HG02588 (cell line): Measurements from ENCODE around the gene DNMT1.

Experiments
- ATAC-seq: cut with Tn5 transposase; IDR thresholded peaks from one replicate; pipeline ENCODE4 v1.9.1; 2021; ENCODE audit warnings: mild to moderate bottlenecking, moderate library complexity; ENCODE audit not compliant: unreplicated experiment

The DNMT1 gene

DNA sequence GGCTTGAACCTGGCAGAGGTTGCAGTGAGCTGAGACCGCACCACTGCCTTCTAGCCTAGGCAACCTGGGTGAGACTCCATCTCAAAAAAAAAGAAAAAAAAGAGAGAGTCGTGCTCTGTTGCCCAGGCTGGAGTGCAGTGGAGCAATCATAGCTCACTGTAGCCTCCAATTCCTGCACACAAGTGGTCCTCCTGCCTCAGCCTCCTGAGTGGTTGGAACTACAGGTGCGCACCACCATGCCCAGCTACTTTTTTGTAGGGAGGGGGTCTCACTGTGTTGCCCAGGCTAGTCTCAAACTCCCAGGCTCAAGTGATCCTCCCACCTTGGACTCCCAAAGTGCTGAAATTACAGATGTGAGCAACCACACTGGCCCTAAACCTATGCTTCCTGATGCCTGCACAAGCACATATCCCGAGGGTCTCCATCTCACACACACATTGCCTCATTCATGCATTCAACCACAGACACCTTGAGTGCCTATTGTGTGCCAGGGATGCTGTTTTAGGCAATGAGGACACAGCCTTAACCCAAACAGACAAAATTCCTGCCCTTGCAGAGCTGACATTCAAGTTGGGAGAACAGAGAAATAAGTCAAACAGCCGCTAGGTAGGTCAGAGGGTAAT is 94.5 kb downstream of the DNMT1 start:
- no peak for ATAC-seq

DNA sequence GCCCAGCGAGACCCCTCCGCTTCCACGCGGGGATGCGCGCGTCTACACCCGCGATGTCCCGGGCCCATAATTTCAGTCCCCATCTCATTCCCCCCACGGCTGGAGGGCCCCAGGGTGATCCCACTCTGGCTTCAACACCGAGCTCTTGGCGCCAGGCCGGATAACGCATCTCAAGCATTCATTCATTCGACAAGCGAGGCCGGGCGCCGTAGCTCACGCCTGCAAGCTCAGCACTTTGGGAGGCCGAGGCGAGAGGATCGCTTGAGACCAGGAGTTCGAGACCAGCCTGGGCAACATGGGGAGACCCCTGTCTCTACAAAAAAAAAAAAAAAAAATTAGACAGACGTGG is 98.2 kb downstream of the DNMT1 start:
- no peak for ATAC-seq

DNA sequence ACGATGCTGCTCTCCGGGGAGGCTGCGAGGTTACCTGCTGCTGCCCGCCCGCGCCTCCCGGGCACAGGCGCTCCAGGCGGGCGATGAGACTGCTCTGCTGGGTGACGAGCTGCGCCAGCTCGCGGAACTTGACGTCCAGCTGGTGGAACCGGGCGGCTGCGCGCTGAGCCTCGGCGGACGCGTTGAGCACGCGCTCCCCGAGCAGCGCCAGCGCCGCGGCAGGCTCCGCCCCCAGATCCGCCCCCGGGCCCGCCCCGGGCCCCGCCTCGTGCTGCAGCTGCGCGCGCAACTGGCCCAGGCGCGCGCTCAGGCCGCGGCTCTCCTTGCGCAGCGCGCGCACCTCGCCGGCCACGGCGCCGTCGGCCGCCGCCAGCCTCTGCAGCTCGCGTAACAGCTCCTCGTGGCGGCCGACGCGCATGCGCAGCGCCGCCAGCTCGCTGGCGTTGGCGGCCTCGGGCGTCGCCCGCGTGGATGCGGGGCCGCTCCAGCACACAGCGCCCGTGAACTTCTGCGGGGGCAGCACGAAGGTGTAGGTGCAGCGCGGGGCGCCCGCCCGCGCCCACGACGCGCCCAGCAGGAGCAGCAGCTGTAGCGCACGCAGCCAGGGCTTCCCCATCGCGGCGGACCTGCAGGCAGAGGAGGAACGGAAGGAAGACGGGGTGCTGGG is 98.7 kb downstream of the DNMT1 start:
- ATAC-seq, result peak; percentile 78

DNA sequence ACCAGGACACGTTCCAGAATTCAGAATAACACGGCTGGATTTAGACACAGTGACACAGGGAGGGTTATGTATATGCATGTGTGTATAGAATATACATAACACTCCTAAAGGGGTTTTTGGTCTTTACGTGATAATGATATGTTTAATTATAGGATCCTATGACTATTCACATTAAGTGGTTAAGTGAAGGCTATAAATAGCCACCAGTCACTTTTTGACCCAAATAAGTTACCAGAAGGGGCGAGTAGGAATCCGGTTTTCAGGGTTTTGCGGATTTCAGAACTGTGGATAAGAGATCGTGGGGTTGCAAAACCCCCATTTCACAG is 99.2 kb downstream of the DNMT1 start:
- ATAC-seq, result no peak

DNA sequence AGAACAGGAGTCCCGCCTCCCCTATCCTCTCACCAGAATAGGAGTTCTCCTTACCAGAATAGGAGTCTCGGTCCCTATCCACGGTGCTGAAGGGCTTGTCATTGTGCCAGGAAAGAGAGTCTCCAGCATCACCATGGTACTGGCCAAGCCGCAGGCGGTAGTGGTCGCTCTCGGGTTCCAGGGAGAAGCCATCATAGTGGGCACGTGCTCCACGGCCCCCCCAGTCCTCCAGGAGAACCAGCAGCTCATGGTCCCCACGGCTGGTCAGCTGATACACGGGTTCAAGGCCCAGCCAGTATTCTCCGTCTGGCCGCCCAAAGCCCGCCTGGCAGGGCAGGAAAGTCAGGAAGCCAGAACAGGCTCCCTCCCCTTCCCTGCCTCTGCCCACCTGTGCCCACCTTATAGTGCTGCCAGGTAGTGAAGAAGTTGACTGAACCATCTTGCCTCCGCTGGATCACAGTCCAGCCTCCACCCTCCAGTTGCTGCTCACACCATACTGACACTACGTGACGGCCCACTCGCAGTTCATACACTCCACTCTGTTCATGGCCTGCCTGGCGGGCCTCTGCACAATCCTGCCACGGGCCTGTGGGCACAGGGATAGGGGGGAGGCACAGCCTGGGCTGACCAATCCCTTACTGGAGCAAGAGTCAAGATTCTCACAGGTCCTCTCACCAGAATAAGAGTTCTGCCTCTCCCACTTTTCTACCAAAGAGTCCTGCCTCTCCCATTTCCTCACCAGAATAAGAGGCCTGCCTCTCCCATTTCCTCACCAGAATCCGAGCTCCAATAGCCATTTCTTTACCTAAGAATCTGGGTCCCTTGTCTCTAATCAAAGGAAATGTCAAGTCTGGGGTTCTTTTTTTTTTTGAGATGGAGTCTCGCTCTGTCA is 101.2 kb downstream of the DNMT1 start:
- ATAC-seq, result no peak

DNA sequence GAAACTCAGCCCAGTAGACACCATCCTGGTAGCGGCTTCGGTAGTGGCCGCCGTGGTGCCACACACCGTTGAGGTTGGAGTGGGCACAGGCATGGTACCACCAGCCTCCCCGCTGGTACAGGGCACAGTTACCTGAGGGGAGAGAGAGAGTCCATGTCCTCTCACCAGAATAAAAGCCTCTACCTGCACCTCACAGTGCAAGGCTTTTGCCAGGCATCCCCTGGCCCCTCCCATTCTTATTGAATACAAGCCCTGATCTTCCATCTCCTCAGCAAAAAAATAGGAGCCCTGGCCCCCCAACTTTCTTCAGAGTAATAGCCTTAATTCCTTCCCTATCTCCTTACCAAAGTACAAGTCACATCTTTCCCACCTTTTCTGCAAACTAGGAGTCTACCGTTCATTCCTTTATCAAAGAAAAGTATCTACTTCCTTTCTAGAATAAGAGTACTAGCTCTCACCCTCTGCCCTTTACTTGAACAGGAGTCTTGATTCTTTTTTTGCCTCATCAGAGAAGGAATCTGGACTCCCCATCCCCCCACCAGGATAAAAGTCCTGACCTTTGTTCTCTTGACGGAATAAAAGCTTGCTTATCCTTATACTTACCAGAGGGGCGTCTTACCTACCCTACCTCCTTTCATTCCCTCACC is 102.0 kb downstream of the DNMT1 start:
- no peak for ATAC-seq

DNA sequence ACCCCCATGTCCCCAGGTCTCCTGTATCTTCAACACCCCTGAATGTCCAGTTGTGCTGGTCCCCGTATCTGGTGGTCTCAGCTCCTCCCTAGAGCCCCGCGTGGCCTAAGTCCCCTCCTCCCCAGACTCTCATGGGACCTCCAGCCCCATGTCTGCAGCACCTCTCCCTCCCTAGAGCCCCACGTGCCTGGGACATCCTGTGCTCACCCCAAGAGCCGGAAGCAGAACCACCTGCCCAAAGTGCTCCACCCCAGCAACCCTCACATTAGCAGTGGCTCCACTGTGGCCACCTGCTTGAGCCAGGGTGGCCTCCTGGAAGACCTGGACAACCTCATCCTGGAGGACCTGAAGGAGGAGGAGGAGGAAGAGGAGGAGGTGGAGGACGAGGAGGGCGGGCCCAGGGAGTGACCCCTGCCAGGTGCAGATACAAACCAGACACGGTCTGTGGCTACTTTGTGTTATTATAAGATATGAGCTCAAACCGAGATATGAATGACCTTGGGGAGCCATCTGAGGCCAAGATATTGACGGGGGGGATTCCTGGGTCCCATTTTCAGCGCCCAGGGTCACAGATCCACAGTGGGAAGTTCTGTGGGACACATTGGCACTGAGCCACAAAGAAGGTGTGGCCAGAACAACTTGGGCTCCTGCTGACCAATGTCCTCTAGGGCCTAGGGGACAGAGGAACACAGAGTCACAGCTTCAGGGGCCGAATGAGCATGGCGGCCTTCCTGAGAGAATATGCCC is 102.7 kb downstream of the DNMT1 start:
- ATAC-seq, result no peak

DNA sequence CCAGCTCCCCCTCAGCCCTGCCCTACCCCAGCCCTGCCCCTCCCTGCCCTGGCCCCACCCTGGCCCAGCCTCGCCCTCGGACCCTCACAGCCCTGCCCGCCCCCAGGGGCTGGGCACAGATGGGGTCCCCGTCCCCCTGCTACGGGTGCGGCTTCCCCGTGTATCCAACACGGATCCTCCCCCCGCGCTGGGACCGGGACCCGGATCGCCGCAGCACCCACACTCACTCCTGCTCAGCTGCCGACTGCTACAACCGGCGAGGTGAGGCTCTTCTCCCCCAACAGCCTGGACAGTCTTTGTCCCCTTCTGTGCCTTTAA is 103.4 kb downstream of the DNMT1 start:
- no peak for ATAC-seq

DNA sequence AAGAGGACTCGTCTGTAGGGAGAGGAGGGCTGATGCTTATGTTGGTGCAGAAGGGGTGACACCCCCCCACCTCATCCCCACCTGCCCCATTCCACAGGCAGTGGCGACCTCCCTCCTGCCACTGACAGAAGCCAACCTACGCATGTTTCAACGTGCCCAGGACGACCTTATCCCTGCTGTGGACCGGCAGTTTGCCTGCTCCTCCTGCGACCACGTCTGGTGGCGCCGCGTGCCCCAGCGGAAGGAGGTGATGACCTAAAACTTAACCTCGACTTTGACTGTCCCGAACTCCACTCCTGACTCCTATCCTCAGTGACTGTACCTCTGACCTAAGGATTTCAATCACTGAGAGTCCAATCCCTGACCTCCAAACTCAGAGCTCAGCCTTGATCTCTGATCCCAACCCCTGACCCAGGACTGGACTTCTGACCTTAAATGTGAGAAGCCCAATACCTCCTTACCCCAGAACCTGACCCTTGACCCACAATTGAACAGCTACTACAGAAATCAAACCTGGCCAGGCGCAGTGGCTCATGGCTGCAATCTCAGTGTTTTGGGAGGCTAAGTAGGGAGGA is 104.9 kb downstream of the DNMT1 start:
- no peak for ATAC-seq

DNA sequence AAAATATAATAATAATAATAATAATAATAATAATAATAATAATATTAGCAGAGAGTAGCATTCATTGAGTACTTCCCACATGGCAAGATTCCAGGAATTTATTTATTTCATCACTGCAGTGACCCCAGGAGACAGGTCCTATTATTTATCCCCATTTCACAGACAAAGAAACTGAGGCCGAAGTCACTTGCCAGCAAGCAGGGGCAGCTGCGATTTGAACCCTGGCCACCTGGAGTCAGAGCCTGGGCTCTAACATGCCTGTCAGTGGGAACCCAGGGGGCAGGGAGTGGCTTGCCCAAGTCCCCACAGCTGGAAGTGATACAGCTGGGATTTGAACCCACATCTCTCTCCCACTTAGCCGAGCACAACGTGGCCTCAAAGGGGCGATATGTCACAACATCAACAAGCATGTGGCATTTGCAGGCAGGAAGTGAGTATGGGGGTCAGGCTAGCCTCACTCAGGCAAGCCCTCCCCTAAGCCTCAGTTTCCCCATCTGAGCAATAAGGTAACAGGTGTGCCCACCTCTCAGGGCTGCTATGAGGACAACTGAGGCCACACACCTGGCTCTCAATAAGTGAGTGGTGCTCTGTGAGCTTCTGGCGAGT is 105.7 kb downstream of the DNMT1 start:
- ATAC-seq, result no peak

DNA sequence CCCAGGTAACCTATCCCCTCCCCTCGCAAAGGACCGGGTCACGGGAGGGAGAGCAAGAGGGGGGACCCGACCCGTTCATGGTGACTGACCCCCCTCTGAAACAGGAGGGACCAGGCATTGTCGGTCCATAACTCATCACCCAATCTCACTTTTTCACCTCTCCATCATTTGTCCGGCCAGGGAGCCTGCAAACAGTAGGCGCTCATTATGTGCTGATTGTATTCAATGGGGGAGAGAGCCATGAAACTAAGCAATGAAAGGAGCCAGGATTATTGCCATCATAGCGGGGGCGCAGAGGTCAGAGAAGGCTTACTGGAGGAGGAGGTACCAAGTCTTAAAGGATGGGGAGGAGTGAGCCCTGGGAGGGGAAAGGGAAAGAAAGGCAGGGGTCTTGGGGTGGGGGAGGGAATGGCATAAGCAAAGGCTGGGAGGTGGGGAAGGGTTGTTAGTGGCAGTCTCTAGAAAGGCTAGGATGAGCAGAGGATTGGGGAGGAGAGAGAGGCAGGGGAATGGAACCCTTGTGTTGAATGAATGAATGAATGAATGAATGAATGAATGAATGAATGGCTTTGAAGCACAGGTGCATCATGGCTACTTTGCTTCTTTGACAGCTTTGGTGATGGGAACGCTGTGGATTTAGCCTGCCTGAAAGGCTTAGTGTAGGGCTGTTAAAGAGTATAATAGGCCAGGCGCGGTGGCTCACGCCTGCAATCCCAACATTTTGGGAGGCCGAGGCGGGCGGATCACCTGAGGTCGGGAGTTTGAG is 107.3 kb downstream of the DNMT1 start:
- ATAC-seq, result no peak

DNA sequence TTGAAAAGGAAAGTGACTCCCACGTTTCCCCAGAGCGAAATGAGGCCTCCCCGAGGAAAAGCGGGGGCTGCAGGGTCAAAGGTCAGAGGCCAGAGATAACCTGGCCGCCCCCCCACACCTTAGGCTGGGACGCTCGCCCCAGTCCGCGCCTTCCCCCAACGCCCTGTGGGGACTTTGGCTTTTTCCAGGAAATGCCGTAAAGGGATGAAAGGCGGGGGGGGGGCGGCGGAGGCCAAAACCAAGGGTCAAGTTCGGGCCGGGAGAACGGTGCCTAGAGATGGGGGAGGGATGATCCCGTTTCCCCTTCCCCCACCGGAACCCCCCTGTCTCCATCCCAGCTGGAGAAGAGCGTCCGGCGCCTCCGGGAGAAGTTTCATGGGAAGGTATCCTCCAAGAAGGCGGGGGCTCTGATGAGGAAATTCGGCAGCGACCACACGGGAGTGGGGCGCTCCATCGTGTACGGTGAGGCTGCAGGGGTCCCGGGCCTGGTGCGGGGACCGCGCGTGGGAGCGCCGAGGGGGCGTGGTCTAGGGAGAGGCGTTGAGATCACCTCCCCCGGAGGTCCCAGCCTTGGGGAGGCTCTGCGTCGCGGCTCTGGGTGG is 108.1 kb downstream of the DNMT1 start:
- no peak for ATAC-seq

DNA sequence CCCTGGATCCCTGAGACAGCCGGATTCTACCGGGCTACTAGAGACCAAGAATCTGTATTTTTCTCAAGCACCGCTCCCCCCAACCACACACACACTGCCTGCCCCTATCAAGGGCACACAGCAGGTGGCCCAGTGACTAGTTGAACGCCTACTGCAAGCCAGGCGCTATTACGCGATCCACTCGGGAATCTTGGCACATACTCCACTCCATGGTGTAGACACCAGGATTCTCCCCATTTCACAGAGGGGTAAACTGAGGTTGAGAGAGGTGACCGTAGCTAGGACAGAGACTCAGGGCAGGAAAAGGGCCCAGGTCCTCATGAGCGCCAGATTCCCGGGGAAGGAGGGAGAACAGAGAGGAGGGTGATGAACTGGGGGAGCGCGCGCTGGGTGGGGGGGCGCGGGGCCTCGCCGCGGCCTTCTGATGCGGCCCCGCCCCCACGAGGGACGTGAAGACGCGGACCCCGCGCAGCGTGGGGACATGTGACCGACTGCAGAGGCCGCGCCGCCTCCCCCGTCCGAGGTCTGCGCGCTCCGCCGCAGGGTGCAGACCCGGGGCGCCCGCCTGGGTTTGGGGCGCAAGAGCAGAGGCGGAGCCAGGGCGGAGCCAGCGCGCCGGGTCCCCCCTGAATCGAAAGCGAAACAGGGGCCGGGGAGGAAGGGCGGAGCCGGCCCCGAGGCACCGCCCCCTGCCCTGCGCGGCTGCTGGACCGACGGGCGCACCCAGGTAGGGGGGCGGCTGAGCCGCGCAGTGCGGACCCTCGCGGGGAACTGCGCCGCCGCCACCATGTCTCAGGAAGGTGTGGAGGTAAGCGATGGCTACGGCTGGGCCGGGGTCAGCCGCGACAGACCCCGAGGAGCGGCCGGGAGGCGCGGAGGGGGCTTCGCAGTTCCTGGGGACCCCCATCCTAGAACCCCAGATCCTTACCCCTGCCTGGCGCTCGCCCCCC is 108.8 kb downstream of the DNMT1 start, which contains the start of gene SHFL:
SHFL (plus strand) TSS at position 677 of the 950 bp plus-strand sequence; CDS start at position 788, 111 bp downstream.
- ATAC-seq, result peak; percentile 87

DNA sequence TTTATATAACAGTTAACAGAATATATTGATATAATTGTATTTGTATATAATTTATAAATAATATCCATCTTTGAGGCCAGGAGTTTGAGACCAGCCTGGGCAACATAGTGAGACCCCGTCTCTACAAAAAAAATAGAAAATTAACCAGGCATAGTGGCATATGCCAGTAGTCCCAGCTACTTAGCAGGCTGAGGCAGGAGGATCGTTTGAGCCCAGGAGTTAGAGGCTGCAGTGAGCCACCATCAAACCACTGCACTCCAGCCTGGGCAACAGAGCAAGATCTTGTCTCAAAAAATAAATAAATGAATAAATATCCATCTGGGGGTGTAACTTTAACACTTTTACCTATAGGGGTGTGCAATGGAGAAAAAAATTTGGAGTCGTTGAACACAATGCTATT is 110.0 kb downstream of the DNMT1 start:
- ATAC-seq, result no peak

DNA sequence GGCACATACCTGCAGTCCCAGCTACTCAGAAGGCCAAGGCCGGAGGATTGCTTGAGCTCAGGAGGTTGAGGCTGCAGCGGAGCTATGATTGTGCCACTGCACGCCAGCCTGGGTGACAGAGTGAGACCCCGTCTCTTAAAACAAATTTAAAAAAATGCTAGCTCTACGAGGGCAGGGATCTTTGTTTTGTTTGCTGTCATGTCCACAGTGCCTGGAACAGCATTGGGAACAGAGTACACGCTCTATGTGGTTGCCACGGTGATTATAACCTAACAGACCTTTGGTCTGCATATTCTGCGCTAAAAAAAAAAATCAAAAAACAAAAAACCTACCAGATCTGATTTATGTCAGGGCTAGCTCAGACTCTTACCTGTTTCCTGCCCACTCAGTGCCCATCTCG is 110.8 kb downstream of the DNMT1 start:
- ATAC-seq, result no peak
